Astrocyte (in vitro differentiated cells and primary cell): ENCODE results near the gene PADI3. TPM values are rescaled to one million over a fixed set of nuclear protein-coding genes. Genes with fewer than 3 reads are reported as not detected.

ENCODE experiments used
- DNase-seq: peaks from one replicate; pipeline ENCODE4 v3.0.0-alpha.2; 2010; ENCODE audit warnings: low read depth
- FAIRE-seq: peaks from 2 replicates; lab custom pipeline; 2011; peaks lifted over from hg19 to GRCh38; lab: Jason Lieb, UNC
- H2AFZ ChIP-seq: 2 replicates; pipeline ENCODE4 v1.6.0; 2012; ENCODE audit warnings: low read depth, low read length, inconsistent platforms
- H3K27ac ChIP-seq: 2 replicates; pipeline ENCODE4 v1.5.1; 2011; ENCODE audit warnings: low read depth, low read length, inconsistent platforms
- H3K27me3 ChIP-seq: 2 replicates; pipeline ENCODE4 v1.6.0; 2011; ENCODE audit warnings: low read length, inconsistent platforms; ENCODE audit not compliant: insufficient read depth
- H3K36me3 ChIP-seq: 2 replicates; pipeline ENCODE4 v1.5.1; 2011; ENCODE audit warnings: low read length, inconsistent platforms; ENCODE audit not compliant: insufficient read depth
- H3K4me1 ChIP-seq: 2 replicates; pipeline ENCODE4 v1.5.1; 2011; ENCODE audit warnings: low read length, inconsistent platforms; ENCODE audit not compliant: insufficient read depth
- H3K4me2 ChIP-seq: 2 replicates; pipeline ENCODE4 v1.6.0; 2012; ENCODE audit warnings: low read length, inconsistent platforms
- H3K4me3 ChIP-seq: 2 replicates; pipeline ENCODE4 v1.5.1; 2011; ENCODE audit warnings: low read depth, mild to moderate bottlenecking, low read length, inconsistent platforms; ENCODE audit not compliant: insufficient read depth
- H3K79me2 ChIP-seq: 2 replicates; pipeline ENCODE4 v1.6.0; 2012; ENCODE audit warnings: mild to moderate bottlenecking, low read length, inconsistent platforms; ENCODE audit not compliant: insufficient read depth
- H3K9ac ChIP-seq: 2 replicates; pipeline ENCODE4 v1.6.0; 2012; ENCODE audit warnings: mild to moderate bottlenecking, low read length, inconsistent platforms
- H3K9me3 ChIP-seq: 2 replicates; pipeline ENCODE4 v1.5.1; 2012; ENCODE audit warnings: low read depth, mild to moderate bottlenecking, low read length, inconsistent platforms; ENCODE audit not compliant: insufficient read depth
- H4K20me1 ChIP-seq: 2 replicates; pipeline ENCODE4 v1.6.0; 2012; ENCODE audit warnings: low read length, inconsistent platforms; ENCODE audit not compliant: insufficient read depth
- H3K27ac Mint-ChIP-seq: one replicate; pipeline ENCODE4 v1.8.0; 2021; ENCODE audit warnings: mild to moderate bottlenecking, mixed read lengths; ENCODE audit not compliant: unreplicated experiment
- H3K27me3 Mint-ChIP-seq: one replicate; pipeline ENCODE4 v1.8.0; 2021; ENCODE audit warnings: low read depth, mixed read lengths; ENCODE audit not compliant: unreplicated experiment
- H3K36me3 Mint-ChIP-seq: one replicate; pipeline ENCODE4 v1.8.0; 2021; ENCODE audit warnings: low read depth, mixed read lengths; ENCODE audit not compliant: unreplicated experiment
- H3K4me1 Mint-ChIP-seq: one replicate; pipeline ENCODE4 v1.8.0; 2021; ENCODE audit warnings: low read depth, mixed read lengths; ENCODE audit not compliant: unreplicated experiment
- H3K4me3 Mint-ChIP-seq: one replicate; pipeline ENCODE4 v1.8.0; 2021; ENCODE audit warnings: mild to moderate bottlenecking, moderate library complexity, mixed read lengths; ENCODE audit not compliant: unreplicated experiment
- H3K9me3 Mint-ChIP-seq: one replicate; pipeline ENCODE4 v1.8.0; 2021; ENCODE audit warnings: mild to moderate bottlenecking, mixed read lengths; ENCODE audit not compliant: unreplicated experiment
- EZH2 ChIP-seq: IDR thresholded peaks from 2 replicates; pipeline ENCODE4 v1.6.1; 2012; ENCODE audit warnings: mild to moderate bottlenecking, low read length, inconsistent platforms; ENCODE audit not compliant: insufficient read depth
- total RNA-seq: library from RNA; stranded (reverse); gene quantifications from 2 replicates; pipeline ENCODE4 v1.2.1, GENCODE V29; 2021
- TF ChIP-seq, protein P1 (sequence below): IDR thresholded peaks from 2 replicates; pipeline ENCODE4 v1.5.1; 2011; ENCODE audit warnings: low read depth, mild to moderate bottlenecking, inconsistent platforms, low read length, moderate library complexity; ENCODE audit not compliant: insufficient read depth

PADI3 gene
- total RNA-seq, 1 donor from 2014 or later = 0.09 TPM

DNA sequence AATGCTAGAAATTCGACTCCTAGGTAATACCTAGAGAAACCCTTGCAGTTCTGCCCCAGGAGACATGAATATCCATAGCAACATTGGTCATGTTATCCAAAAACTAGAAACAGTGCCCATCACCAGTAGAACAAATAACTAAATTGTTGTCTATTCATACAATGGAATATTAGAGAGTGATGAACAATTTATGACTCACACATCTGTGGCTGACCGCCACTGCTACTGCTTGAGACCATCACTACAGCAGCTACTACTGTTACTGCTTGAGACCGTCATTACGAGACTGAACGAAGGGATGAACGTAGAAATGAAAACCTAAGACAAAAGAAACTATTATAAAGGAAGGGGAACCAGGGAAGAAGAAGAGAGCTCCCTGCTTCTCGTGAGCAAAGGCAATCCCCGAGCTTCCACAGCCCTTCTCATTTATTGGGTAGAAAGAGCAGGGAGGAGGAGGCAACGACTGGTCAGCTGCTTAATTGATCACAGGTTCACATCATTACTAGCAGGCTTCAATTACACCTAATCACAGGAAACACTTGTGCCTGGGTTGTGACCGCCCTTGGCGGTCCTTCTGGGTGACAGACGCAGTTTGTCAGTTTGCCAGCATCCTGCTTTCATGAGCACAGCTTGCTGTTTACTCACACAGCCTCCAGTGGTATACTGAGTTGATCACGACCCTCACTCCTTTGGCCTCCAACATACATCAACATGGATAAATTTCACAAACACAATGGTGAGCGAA is 45.0 kb downstream of the PADI3 start:
- DNase-seq = no peak
- Histone ChIP-seq H3K4me2 (no peak overlapping the region), H3K4me3 (no peak overlapping the region), H3K27ac (no peak overlapping the region), H3K79me2 (no peaks in the 10 kb centered on the region), H4K20me1 (no peaks in the 10 kb centered on the region), H3K27me3 (peaks cover 5% of the 10 kb centered on the region), H3K4me1 (peaks cover 8% of the 10 kb centered on the region), H2AFZ (no peak overlapping the region), H3K9me3 (no peaks in the 10 kb centered on the region), H3K9ac (no peak overlapping the region), H3K36me3 (no peaks in the 10 kb centered on the region)
- TF ChIP-seq, protein P1, sequence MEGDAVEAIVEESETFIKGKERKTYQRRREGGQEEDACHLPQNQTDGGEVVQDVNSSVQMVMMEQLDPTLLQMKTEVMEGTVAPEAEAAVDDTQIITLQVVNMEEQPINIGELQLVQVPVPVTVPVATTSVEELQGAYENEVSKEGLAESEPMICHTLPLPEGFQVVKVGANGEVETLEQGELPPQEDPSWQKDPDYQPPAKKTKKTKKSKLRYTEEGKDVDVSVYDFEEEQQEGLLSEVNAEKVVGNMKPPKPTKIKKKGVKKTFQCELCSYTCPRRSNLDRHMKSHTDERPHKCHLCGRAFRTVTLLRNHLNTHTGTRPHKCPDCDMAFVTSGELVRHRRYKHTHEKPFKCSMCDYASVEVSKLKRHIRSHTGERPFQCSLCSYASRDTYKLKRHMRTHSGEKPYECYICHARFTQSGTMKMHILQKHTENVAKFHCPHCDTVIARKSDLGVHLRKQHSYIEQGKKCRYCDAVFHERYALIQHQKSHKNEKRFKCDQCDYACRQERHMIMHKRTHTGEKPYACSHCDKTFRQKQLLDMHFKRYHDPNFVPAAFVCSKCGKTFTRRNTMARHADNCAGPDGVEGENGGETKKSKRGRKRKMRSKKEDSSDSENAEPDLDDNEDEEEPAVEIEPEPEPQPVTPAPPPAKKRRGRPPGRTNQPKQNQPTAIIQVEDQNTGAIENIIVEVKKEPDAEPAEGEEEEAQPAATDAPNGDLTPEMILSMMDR = no peak
- peaks cover 5% of the 10 kb centered on the region for H3K4me1 Mint-ChIP-seq
- H3K9me3 Mint-ChIP-seq = peaks cover 2% of the 10 kb centered on the region
- H3K4me3 Mint-ChIP-seq = no peak overlapping the region
- FAIRE-seq = no peak
- no peak overlapping the region for H3K27ac Mint-ChIP-seq
- H3K27me3 Mint-ChIP-seq = peaks cover 33% of the 10 kb centered on the region
- H3K36me3 Mint-ChIP-seq = no peaks in the 10 kb centered on the region

DNA sequence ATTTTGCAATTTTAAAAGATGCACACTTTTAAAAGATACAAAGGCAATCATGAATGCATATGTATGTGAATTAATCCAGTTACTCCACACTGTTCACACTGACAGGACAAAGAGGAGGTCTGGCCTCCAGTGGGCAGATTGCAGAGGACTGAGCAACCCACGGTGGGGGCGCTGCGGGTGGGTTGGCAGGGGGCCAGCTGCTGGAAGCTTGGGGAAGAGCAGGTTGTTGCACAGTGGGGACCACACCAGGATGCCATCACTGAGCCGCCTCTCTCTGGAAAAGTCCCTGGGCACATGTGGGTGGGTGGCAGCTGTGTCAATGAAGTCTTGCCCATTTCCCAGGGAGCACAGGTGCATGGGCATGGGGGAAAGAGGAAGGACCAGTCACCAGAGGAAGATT is 46.4 kb downstream of the PADI3 start:
- Histone ChIP-seq H2AFZ (no peak overlapping the region), H3K9me3 (no peaks in the 10 kb centered on the region), H3K27ac (no peak overlapping the region), H3K79me2 (no peaks in the 10 kb centered on the region), H4K20me1 (no peaks in the 10 kb centered on the region), H3K4me1 (no peaks in the 10 kb centered on the region), H3K4me3 (no peak overlapping the region), H3K27me3 (peaks cover 5% of the 10 kb centered on the region), H3K9ac (no peak overlapping the region), H3K36me3 (no peaks in the 10 kb centered on the region), H3K4me2 (no peak overlapping the region)
- TF ChIP-seq EZH2 = no peak
- TF ChIP-seq, protein P1 = no peak
- H3K36me3 Mint-ChIP-seq = no peaks in the 10 kb centered on the region
- no peak overlapping the region for H3K27ac Mint-ChIP-seq
- no peak overlapping the region for H3K4me3 Mint-ChIP-seq
- FAIRE-seq (no peak), DNase-seq (no peak)
- H3K4me1 Mint-ChIP-seq = no peaks in the 10 kb centered on the region
- H3K27me3 Mint-ChIP-seq = peaks cover 31% of the 10 kb centered on the region
- peaks cover 3% of the 10 kb centered on the region for H3K9me3 Mint-ChIP-seq

DNA sequence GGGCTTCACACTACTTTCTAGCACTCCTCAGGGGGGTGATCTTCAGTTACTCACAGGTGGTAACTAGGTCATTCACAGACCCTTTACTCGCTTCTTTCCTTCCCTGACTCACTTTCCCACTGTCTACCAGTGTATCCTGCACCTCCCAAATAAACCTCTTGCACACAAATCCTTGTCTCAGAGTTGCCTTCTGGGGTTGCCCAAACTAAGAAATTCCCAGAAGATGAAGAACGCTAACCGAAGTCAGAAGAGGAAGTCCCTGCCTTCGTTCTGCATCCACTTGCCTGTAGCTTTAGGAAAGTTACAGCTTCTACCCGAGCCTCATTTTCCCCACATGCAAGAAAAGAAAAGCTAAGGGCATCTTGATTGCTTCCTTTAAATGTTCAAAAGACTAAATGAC is 47.2 kb downstream of the PADI3 start:
- H3K27me3 ChIP-seq = peaks cover 5% of the 10 kb centered on the region
- no peak for TF ChIP-seq EZH2
- TF ChIP-seq, protein P1 = no peak
- H3K9me3 Mint-ChIP-seq = peaks cover 3% of the 10 kb centered on the region
- H3K4me1 ChIP-seq = no peaks in the 10 kb centered on the region
- no peak for DNase-seq
- H3K4me1 Mint-ChIP-seq = no peaks in the 10 kb centered on the region
- no peaks in the 10 kb centered on the region for H4K20me1 ChIP-seq
- no peaks in the 10 kb centered on the region for H3K9me3 ChIP-seq
- no peak for FAIRE-seq
- no peak overlapping the region for H3K4me2 ChIP-seq
- no peak overlapping the region for H3K4me3 Mint-ChIP-seq
- no peaks in the 10 kb centered on the region for H3K79me2 ChIP-seq
- no peak overlapping the region for H3K4me3 ChIP-seq
- H3K36me3 ChIP-seq = no peaks in the 10 kb centered on the region
- no peak overlapping the region for H2AFZ ChIP-seq
- H3K36me3 Mint-ChIP-seq = no peaks in the 10 kb centered on the region
- peaks cover 28% of the 10 kb centered on the region for H3K27me3 Mint-ChIP-seq
- no peak overlapping the region for H3K9ac ChIP-seq
- no peak overlapping the region for H3K27ac Mint-ChIP-seq
- H3K27ac ChIP-seq = no peak overlapping the region
